Pons (tissue), 1 donor: ENCODE results near the gene UBR1.
"Not testable (repeated sequence)": the region's sequence is repeated elsewhere in the genome, so short reads cannot be mapped to it uniquely, and the experiment has no call there.

ENCODE experiments used
- DNase-seq: peaks from one replicate; pipeline ENCODE4 v3.0.0-alpha.2; 2016; ENCODE audit warnings: low spot score

UBR1 gene

DNA sequence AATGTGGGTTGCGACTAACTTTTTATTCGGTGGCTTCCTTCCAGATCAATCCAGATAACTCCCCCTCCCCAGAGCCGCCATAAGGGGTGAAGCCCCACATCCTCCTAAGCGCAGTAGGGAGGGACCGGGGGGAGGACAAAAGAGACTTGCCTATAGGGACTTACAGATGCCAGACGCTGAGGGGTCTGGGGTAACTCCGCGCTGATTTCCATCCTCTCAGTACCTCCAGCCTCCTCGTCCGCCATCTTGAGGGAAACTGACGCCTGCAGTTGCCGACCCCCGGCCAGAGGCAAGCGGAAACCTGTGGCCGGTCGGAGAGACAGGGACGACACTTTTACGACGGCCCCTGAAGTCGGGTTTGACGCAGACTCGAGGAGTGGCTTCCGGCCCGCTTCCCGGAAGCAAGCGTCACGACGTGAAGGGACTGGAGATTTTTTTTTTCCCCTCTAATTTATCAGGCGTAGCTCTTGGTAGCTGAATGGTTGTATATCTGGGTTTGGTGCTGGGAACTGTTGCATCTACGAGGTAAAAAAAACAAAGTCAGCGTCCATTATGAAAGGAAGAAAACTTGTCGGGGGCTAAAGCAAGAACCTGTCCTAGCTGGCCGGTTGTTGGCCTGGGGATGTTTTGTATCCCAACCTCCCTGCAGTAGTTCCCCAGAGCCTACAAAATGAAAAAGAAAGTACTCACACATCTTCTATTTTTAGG lies at the start of gene UBR1:
TSS of gene UBR1 (minus strand) at position 261 of the 708 bp plus-strand sequence. CDS start at position 245, 16 bp downstream.
- peak; percentile 91 for DNase-seq

DNA sequence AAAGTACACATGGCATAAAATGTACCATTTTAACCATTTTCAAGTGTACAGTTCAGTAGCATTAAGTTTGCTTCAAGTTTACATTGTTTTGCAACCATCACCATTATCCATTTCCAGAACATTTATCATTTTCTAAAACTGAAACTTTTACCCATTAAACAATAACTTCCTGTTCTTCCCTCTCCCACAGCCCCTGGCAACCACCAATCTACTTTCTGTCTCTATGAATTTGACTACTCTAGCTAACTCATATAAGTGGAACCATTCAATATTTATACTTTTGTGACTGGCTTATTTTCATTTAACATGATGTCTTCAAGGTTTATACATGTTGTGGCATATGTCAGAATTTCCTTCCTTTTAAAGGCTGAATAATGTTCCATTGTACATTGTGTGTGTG lies 47.4 kb upstream of the UBR1 start:
- no peak for DNase-seq

DNA sequence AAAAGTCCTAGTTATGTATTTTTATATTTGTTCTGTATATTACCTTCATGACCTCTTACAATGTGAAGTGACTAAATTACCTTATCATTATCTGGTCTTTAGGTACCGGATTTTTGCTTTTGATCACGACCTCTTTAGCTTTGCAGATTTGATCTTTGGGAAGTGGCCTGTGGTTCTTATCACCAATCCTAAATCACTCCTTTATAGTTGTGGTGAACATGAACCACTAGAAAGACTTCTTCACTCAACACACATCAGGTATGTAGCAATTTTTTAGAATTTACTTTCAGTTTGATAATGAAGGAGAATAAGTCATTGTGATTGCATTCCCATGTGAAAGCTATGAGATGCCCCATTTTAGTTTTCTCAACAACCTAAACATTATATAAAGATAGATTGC lies 45.9 kb upstream of the UBR1 start:
- DNase-seq, result no peak

DNA sequence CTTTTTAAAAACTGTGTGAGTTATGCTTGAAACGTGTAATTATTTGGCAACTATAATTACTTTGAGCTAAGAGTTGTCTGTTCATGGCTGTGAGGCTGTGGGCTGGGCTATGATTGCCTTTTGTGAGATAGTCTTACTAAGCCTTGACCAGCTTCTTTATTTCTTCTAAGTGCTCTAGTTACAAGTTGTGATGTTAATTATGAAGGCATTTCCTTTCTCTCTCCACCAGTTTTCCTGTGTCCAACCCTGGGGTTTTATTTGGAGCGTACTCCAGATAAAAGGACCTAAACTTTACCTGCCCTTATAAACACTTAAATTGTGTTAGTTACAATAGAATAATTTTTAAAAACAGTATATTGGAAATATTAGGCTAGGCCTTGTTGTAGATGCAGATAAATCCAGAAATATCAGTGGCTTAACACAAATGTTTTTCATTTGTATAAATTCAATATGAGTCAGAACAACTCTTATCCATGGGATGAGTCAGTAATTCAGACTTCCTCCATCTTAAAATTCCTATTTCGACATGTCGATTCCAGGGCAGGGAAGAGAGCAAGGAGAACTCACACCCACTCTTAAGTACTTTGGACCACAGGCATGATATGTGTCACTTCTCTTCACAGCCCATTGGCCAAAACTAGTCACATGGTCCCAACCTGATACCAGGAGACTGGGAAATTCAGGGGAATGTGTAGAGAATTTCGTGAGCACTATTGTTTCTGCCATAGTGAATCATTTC lies 44.5 kb upstream of the UBR1 start:
- DNase-seq, result no peak

DNA sequence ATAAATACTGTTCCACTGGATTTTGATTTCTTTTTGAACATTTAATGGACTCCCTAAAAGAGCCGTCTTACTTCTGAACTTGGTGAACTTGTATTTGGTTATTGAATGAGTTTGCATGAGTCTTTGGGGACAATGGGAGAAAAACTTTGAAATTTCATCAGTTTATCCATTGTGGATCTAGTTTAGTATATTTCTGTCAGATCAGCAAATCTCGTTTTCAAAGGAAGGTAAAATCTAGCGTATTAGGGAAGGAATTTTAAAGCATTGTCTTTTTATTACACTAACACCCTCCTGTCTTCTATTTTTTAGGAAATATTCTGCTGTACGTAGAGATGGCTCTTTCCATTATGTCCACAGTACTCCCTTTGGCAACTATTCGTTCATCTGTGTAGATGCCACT lies 40.3 kb upstream of the UBR1 start:
- DNase-seq, result no peak

DNA sequence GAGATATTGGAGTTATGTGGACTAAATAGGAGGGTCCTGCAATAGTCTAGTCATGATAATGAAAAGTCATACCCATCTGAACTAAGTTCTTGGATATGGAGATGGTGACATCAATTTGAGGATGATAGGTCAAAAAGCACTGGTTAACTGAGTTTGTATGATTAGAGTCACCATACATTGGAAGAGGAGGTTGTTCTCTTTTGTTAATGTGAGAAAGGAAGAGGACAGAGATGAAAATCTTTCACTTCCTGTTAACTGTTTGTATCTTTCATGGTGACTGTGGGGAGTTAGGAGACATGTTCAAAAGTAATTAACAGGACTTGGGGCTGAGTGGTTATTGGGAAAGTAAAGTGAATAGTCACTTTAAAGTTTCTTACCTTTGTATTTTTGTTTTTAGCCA lies 38.7 kb upstream of the UBR1 start:
- no peak for DNase-seq

DNA sequence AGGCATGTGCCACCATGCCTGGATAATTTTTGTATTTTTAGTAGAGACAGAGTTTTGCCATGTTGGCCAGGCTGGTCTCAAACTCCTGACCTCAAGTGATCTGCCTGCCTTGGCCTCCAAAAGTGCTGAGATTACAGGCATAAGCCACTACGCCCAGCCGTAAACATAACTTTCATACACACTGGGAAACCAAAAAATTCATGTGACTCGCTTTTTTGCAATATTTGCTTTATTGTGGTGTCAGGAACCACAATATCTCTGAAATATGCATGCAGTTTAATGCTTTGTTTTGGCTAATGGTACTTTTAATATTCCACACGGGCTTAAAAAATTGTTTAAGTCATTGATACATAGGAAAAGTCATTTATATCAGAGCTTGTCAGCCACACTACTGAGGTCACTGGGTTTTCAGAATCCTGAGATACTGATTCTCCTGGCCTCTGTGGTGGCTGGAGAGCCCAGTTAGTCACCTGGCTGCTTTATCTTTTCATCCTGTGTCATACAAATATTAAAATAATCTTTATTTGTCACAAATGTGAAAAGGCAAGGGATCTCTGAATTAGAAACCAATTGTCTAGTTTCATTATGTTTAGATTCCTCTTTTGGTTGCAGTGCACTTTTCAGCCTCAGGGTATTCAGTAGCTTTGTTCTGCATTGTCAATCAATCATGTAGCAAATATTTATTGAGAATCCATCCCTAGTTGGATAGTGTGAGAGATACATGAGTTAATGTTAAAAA lies 37.5 kb upstream of the UBR1 start:
- no peak for DNase-seq

DNA sequence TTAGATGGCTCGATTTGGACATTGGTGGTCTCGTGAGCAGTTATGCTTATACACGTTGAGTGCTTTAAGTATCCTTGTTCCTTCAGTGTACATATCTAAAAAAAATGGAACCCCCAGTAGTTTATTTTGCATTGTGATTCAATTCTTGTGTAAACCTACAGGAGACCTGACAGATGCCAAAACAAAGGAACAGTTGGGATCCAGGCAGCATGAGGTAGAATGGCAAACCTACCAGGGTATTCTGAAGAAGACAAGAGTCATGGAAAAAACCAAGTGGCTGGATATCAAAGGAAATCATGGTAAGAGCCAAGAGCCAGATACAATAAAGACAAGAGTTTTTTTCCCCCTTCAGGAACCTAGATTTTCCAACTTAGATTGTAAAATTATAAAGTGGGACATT lies 29.5 kb upstream of the UBR1 start:
- no peak for DNase-seq

DNA sequence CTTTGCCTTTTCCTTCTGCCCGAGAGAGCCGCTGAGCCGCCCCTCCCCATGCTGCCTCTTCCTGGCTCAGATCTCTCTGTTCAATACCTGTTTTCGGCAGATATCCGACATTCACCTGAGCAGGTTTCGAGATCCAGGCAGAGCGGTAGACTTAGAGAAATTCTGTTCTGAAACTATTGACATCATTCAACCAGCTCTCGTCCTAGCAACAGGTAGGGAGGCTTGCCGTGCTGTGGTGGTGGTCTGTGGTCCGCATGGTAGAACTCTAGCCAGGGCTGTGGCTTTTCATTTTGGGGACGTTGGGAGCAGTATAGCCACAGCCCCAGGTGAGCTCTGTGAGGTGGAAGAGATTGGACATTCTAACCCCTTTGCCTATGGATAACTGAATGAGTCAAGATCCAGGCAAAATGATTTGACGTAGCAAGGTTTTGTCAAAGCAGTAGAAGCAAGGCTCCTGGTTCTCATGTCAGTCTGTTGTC lies 28.4 kb upstream of the UBR1 start:
- no peak for DNase-seq

DNA sequence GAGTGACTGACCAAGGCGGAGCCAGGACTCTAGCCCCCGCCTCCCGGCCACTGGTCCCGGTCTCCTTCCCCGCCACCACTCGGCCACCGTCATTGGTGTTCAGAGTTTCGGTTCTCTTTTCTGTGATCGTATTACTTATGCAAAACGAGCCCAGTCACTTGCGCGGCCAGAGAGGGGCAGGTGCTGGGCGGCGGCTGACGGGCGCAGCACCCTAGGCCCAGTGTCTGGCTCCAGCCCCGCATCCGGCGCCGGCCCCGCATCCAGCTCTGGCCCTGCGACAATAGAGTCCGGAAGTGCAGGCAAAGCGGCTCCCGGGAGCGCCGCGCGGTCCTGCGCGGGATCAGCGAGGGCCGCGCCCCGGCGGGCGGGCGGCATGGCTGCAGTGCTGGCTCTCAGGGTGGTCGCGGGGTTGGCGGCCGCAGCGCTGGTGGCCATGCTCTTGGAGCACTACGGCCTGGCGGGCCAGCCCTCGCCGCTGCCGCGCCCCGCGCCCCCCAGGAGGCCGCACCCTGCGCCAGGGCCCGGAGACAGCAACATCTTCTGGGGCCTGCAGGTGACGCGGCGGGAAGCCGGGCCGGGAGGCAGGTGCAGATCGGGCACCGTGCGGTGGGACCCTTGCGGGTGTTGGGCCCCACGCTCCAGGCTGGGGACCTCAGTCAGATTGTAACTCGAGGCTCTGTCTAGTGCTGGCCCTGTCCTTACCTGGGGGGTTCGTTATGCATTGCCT lies 27.8 kb upstream of the UBR1 start, which contains the start of gene TMEM62:
TSS of gene TMEM62 (plus strand) at position 157 of the 727 bp plus-strand sequence. CDS start at position 374, 217 bp downstream.
- peak; percentile 72 for DNase-seq

DNA sequence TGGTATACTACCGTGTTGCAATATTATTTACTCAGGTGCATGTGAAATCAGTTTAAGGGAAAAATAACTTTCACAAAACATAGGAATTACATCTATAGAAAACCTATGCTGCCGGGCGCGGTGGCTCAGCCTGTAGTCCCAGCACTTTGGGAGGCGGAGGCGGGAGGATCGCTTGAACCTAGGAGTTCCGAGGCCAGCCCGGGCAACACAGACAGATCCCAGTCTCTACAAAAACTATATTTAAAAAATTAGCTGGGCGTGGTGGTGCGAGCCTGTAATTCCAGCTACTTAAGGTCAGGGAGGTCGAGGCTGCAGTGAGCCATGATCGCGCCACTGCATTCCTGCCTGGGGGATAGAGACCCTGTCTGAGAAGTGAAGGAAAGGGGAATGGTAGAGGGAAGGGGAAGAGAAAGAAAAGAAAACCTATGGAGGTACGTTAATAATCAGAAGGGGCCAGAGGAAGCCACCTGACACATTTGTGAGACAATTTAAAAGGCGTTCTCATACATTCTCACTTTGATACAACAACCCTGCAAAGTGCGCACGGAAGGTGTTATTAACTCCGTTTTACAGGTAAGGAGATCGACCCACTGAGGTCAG lies 27.1 kb upstream of the UBR1 start:
- DNase-seq, result no peak

DNA sequence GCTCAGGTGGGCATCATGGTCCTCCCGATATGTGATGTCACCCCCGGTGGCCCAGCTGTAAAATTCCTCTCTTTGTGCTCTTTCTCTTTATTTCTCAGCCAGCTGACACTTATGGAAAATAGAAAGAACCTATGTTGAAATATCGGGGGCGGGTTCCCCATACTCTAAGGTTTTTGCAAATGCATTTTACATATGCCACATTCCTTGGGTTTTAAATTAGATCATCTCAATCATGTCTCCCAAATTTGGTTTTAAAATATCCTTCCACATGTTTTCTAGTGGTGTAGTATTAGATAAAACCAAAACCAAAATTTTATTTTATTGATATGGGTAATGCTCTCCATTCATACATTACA lies 23.1 kb upstream of the UBR1 start:
- no peak for DNase-seq

DNA sequence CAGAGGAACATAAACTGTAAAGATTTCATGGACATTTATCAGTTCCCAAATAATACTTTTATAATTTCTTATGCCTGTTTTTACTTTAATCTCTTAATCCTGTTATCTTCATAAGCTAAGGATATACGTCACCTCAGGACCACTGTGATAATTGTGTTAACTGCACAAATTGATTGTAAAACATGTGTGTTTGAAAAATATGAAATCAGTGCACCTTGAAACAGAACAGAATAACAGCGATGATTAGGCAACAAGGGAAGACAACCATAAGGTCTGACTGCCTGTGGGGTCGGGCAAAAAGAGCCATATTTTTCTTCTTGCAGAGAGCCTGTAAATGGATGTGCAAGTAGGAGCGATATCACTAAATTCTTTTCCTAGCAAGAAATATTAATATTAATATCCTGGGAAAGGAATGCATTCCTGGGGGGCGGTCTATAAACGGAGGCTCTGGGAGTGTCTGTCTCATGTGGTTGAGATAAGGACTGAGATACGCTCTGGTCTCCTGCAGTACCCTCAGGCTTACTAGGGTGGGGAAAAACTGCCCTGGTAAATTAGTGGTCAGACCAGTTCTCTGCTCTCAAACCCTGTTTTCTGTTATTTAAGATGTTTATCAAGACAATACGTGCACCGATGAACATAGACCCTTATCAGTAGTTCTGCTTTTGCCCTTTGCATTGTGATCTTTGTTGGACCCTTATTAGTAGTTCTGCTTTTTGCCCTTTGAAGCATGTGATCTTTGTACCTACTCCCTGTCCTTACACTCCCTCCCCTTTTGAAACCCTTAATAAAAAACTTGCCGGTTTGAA lies 22.5 kb upstream of the UBR1 start:
- DNase-seq, result not testable (repeated sequence)

DNA sequence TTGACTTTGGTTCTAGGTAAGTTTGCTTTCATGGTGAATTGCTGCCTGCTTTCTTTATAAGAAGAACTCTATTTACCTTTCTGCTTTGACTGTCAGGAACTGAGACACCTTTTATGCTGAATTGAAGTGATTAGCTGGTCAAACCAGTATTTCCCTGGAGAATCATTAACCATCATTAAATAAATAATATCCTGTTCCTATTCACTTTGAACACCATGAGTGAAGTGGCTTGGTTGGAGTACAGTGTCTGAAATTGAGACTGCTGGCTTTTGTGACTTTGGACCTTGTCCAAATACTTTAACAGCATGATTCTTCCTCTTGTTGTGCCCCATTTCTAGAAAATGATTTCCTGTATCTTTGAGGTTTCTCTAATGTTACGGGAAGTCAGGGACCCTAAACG lies 21.9 kb upstream of the UBR1 start:
- no peak for DNase-seq

DNA sequence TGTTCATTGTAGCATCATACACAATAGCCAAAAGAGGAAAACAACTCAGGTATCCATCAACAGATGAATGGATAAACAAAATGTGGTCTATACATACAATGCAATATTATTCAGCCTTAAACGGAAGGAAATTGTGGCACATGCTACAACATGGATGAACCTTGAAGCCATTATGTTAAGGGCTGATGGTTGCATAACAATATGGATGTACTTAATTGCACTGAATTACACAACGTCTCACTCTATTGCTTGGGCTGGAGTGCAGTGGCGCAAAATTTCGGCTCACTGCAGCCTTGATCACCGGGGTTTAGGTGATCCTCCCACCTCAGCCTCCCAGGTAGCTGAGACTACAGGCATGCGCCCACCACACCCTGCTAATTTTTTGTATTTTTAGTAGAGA lies 20.5 kb upstream of the UBR1 start:
- no peak for DNase-seq

DNA sequence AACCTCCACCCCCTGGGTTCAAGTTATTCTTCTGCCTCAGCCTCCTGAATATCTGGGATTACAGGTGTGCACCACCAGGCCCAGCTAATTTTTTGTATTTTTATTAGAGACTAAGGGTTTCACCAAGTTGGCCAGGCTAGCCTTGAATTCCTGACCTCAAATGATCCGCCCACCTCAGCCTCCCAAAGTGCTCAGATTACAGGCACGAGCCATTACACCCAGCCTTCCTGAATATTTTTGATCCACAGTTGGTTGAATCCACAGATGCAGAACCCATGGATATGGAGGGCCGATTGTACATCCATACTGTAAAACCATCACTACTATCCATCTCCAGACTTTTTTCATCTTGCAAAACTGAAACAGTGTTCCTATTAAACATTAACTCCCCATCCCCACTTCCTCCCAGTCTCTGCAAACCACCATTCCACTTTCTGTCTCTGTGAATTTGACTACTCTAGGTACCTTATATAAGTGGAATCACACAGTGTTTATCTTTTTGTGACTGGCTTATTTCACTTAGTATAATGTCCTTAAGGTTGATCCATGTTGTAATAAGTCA lies 19.3 kb upstream of the UBR1 start:
- no peak for DNase-seq

DNA sequence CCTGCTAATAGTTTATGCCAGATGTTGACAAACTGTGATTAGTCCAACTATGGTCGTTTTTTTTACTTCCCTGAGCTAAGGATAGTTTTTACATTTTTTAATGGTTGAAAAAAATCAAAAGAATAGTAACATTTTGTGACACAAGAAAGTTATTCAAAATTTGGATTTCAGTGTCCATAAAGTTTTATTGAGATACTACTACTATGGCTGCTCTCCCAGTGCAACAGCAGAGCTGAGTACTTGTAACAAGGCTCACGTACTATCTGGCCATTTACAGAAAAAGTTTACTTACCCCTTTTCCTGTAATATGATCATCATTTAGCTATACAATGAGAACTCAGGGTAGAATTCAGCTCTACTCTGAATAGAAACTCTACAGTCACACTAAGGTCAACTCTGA lies 16.0 kb upstream of the UBR1 start:
- DNase-seq, result no peak

DNA sequence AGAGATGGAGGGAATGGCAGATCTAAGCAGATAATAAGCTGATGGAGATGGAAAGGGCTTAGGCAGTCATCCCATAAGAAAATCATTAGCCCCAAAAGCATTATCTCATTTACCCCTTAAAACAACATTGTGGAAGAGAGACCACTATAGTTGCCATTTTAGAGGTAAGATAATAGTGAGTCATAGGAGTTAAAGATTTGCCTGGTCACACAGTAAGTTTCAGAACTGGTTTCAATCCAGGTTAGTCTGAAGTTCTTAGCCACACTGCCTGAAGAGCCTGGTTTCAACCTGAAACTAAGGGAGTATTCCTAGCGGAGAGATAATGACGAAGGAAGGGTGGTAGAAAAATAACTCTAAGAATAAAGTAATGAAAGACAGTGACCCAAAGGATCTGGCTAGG lies 13.0 kb upstream of the UBR1 start:
- DNase-seq, result no peak

DNA sequence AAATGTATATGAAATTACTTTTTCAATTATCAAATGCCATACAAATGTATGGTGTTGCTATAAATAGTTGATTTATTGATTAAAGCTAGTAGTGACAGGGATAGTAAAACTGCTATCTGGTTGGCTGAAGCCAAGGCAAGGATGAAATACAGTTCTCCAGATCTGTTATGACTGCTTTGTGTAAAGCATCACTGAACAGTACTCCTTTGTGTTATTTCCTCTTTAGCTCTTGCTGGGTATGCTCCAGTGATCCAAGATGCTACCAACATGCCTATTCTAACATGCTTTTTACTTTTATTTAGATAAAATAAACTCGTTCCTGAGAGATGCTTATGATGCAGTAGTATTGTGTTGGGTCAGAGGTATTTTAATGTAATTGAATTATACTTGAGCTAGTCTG lies 12.4 kb upstream of the UBR1 start:
- DNase-seq, result peak; percentile 38

DNA sequence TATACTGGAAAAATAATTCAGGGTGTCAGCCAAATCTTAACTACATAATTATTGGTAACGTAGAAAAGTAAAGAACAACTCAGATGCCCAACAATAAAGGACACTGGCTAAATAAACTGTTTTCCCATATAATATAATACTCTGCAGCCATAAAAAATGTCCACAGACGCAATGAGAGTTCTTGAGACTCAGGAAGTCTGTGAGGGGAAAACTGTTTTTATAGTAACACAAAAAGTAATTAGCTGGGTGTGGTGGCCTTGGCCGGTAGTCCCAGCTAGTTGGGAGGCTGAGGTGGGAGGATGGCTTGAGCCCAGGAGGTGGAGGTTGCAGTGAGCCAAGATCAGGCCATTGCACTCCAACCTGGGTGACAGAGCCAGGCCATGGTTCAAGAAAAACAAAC lies 5.5 kb upstream of the UBR1 start:
- no peak for DNase-seq

DNA sequence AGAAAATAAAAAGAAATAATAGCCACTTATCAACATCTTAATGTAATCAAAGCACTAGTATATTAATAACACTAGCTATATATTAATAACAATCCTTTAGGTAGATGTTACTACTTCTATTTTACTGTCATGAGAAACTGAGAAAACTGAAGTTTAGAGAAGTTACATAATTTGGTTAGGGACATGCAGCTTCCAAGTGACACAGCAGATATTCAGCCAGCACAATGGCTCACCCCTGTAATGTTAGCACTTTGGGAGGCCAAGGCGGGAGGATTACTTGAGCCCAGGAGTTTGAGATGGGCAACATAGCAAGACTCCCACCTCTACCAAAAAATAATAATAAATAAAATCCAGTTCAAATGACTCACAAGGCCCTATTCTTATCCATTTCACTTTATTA lies 1.9 kb upstream of the UBR1 start:
- DNase-seq, result no peak
